K562 (cell line): ENCODE results near the gene TMEM245. TPM values are rescaled to one million over a fixed set of nuclear protein-coding genes. Genes with fewer than 3 reads are reported as not detected.

ENCODE experiments used
- HDAC2 ChIP-seq: fragments of 450-650 bp; IDR thresholded peaks from 2 replicates; pipeline ENCODE4 v1.6.1; 2016; ENCODE audit warnings: mild to moderate bottlenecking
- HMGXB4 ChIP-seq: sonication (generic); formaldehyde crosslinking; IDR thresholded peaks from 2 replicates; pipeline ENCODE4 v1.8.1; 2023; ENCODE audit warnings: mild to moderate bottlenecking, missing genetic modification reagents
- ILK ChIP-seq: fragments of 450-650 bp; IDR thresholded peaks from 2 replicates; pipeline ENCODE4 v1.6.1; 2016; ENCODE audit warnings: missing genetic modification characterization, low read depth, mild to moderate bottlenecking, missing compliant biosample characterization, moderate library complexity, borderline replicate concordance
- IRF9 ChIP-seq: fragments of 450-650 bp; IDR thresholded peaks from 2 replicates; pipeline ENCODE4 v1.6.1; 2016; ENCODE audit warnings: missing biosample characterization, missing genetic modification characterization
- KDM5B ChIP-seq: fragments of 200-600 bp; sonication (generic); IDR thresholded peaks from 2 replicates; pipeline ENCODE4 v1.6.1; 2012; ENCODE audit warnings: low read depth, mild to moderate bottlenecking, moderate library complexity, low read length, control low read depth, inconsistent platforms; ENCODE audit not compliant: insufficient replicate concordance
- KLF6 ChIP-seq: fragments of 250-450 bp; sonication (Bioruptor Pico); IDR thresholded peaks from 2 replicates; pipeline ENCODE4 v1.4.0; 2020; ENCODE audit warnings: mild to moderate bottlenecking, moderate library complexity, borderline replicate concordance
- ZBTB33 ChIP-seq: sonication (generic); formaldehyde crosslinking; IDR thresholded peaks from 2 replicates; pipeline ENCODE4 v1.8.1; 2023; ENCODE audit warnings: mild to moderate bottlenecking, missing genetic modification reagents
- ZBTB7A ChIP-seq: IDR thresholded peaks from 2 replicates; pipeline ENCODE4 v1.6.1; 2011; ENCODE audit warnings: low read depth, mild to moderate bottlenecking, low read length, moderate library complexity, borderline replicate concordance; ENCODE audit not compliant: control insufficient read depth
- ZNF224 ChIP-seq: sonication (generic); formaldehyde crosslinking; IDR thresholded peaks from 2 replicates; pipeline ENCODE4 v1.8.0; 2022; ENCODE audit warnings: mild to moderate bottlenecking, missing genetic modification reagents
- polyA plus RNA-seq, 8 experiments: library from polyadenylated mRNA; depleted of rRNA in 4 of 8; stranded (reverse) in 5 of 8; unstranded in 3 of 8; fragments of >200 nt; fragmentation: Nextera tagmentation in 2 of 8; fragmentation: Illumina TruSeq in 1 of 8; extraction: Ambion mirVana in 2 of 8; extraction: Trizol in 1 of 8; gene quantifications; 2 replicates each; pipeline versions ENCODE4 v1.2.1 to v1.2.3, GENCODE V29; 2011 to 2014; ENCODE audit warnings: inconsistent platforms in 1 of 8, missing spikeins in 1 of 8
- total RNA-seq, 7 experiments: library from RNA; depleted of rRNA in 6 of 7; stranded (reverse); fragments of >200 nt in 6 of 7; fragmentation: Illumina TruSeq in 2 of 7; extraction: Trizol in 2 of 7; gene quantifications; 2 replicates each; pipeline versions ENCODE4 v1.2.1 to v1.2.3, GENCODE V29; 2011 to 2021; ENCODE audit warnings: low replicate concordance in 1 of 7
- TF ChIP-seq, protein P1 (sequence below): conservative IDR thresholded peaks from 2 replicates; pipeline ENCODE4 v1.6.1; 2011; ENCODE audit warnings: low read depth, mild to moderate bottlenecking, low read length; ENCODE audit not compliant: control insufficient read depth
- TF ChIP-seq, protein P2 (sequence below): fragments of 450-650 bp; formaldehyde crosslinking; IDR thresholded peaks from 2 replicates; pipeline ENCODE4 v1.4.0; 2020; ENCODE audit warnings: mild to moderate bottlenecking, mixed read lengths
- TF ChIP-seq, protein P3 (sequence below): sonication (generic); formaldehyde crosslinking; IDR thresholded peaks from 2 replicates; pipeline ENCODE4 v1.8.0; 2022; ENCODE audit warnings: missing genetic modification reagents, mild to moderate bottlenecking, borderline replicate concordance
- TF ChIP-seq, protein P4 (sequence below): fragments of 450-650 bp; formaldehyde crosslinking; IDR thresholded peaks from 2 replicates; pipeline ENCODE4 v1.4.0; 2020; ENCODE audit warnings: mild to moderate bottlenecking, moderate library complexity

Gene TMEM245
- total and polyA plus RNA-seq, 9 of the 15 experiments (the other 6 are each of a cell fraction or from before 2014, with no cell fraction given), result 8.5 to 43.2 (median 24.3) TPM

DNA sequence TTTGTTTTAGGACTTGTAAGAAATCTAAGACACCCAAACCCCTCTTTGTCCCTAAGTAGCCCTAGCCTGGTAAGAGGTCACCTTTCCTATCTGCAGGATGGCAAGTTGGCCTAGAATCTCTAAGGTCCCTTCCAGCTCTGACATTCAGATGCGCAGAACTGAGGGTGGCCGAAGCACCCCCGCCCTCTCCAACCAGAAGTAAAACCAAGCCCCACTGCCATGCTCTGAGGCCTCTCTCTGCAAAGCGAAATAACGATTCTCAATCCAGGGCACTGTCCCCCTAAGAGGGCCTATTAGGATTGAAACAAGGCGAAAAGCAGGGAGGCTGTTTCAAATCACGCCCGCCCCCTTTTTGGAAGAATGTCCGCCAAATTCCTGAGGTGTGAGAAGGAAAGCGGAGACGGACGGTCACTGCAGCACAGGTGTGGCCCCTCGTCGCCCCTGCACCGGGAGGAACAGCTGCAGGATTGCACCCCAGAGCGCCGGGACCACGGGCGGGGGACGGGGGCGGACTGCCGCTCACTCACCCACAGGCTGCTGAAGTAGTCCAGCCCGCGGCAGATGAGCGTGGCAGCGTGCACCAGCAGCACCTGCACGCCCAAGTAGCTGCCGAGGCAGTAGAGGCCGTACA, 824 bp downstream of the TMEM245 start (continued):
- TF ChIP-seq ZBTB7A (peak; percentile 40; the same call in 1 of the 2 replicates), ZNF224 (CRISPR knock-in tag) (0 out of 2 replicates have a peak, but pooled peaks have one; percentile 16), ILK (tag) (no peak), ZBTB33 (no peak), KDM5B (peak; percentile 30), HMGXB4 (CRISPR knock-in tag) (no peak), KLF6 (no peak), HDAC2 (no peak), IRF9 (tag) (no peak)
- TF ChIP-seq, protein P1, sequence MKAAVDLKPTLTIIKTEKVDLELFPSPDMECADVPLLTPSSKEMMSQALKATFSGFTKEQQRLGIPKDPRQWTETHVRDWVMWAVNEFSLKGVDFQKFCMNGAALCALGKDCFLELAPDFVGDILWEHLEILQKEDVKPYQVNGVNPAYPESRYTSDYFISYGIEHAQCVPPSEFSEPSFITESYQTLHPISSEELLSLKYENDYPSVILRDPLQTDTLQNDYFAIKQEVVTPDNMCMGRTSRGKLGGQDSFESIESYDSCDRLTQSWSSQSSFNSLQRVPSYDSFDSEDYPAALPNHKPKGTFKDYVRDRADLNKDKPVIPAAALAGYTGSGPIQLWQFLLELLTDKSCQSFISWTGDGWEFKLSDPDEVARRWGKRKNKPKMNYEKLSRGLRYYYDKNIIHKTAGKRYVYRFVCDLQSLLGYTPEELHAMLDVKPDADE, result no peak
- TF ChIP-seq, protein P2, sequence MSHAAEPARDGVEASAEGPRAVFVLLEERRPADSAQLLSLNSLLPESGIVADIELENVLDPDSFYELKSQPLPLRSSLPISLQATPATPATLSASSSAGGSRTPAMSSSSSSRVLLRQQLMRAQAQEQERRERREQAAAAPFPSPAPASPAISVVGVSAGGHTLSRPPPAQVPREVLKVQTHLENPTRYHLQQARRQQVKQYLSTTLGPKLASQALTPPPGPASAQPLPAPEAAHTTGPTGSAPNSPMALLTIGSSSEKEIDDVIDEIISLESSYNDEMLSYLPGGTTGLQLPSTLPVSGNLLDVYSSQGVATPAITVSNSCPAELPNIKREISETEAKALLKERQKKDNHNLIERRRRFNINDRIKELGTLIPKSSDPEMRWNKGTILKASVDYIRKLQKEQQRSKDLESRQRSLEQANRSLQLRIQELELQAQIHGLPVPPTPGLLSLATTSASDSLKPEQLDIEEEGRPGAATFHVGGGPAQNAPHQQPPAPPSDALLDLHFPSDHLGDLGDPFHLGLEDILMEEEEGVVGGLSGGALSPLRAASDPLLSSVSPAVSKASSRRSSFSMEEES (CRISPR knock-in tag), result no peak
- TF ChIP-seq, protein P3, sequence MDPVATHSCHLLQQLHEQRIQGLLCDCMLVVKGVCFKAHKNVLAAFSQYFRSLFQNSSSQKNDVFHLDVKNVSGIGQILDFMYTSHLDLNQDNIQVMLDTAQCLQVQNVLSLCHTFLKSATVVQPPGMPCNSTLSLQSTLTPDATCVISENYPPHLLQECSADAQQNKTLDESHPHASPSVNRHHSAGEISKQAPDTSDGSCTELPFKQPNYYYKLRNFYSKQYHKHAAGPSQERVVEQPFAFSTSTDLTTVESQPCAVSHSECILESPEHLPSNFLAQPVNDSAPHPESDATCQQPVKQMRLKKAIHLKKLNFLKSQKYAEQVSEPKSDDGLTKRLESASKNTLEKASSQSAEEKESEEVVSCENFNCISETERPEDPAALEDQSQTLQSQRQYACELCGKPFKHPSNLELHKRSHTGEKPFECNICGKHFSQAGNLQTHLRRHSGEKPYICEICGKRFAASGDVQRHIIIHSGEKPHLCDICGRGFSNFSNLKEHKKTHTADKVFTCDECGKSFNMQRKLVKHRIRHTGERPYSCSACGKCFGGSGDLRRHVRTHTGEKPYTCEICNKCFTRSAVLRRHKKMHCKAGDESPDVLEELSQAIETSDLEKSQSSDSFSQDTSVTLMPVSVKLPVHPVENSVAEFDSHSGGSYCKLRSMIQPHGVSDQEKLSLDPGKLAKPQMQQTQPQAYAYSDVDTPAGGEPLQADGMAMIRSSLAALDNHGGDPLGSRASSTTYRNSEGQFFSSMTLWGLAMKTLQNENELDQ (CRISPR knock-in tag), result no peak
- TF ChIP-seq, protein P4, sequence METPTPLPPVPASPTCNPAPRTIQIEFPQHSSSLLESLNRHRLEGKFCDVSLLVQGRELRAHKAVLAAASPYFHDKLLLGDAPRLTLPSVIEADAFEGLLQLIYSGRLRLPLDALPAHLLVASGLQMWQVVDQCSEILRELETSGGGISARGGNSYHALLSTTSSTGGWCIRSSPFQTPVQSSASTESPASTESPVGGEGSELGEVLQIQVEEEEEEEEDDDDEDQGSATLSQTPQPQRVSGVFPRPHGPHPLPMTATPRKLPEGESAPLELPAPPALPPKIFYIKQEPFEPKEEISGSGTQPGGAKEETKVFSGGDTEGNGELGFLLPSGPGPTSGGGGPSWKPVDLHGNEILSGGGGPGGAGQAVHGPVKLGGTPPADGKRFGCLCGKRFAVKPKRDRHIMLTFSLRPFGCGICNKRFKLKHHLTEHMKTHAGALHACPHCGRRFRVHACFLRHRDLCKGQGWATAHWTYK (CRISPR knock-in tag), result no peak
